CD4-positive, CD25-positive, alpha-beta regulatory T cell (primary cell): ENCODE results near the gene TM9SF2. TPM values are rescaled to one million over a fixed set of nuclear protein-coding genes. Genes with fewer than 3 reads are reported as not detected.

Experiments used
- ATAC-seq, 2 donors: fragments of 150-1000 bp; cut with Tn5 transposase; one replicate each; pipeline ENCODE4 v1.10.0; 2021; ENCODE audit warnings: low read depth in 2 of 2, moderate number of reproducible peaks in 2 of 2, moderate library complexity in 1 of 2
- DNase-seq, 3 donors: peaks; one replicate each; pipeline versions ENCODE4 v3.0.0 to v3.0.0-alpha.2; 2012 to 2022; ENCODE audit warnings: mixed read lengths in 1 of 3
- H3K27ac ChIP-seq: one replicate; pipeline ENCODE4 v1.7.0; 2013; ENCODE audit warnings: mild to moderate bottlenecking, low read length; ENCODE audit not compliant: insufficient read depth, poor library complexity, severe bottlenecking
- H3K27me3 ChIP-seq: one replicate; pipeline ENCODE4 v1.7.0; 2013; ENCODE audit warnings: low read length; ENCODE audit not compliant: control insufficient read depth, insufficient read depth
- H3K36me3 ChIP-seq: one replicate; pipeline ENCODE4 v1.7.0; 2013; ENCODE audit warnings: mild to moderate bottlenecking, low read length, moderate library complexity; ENCODE audit not compliant: control insufficient read depth, insufficient read depth
- H3K4me1 ChIP-seq: 2 replicates; pipeline ENCODE4 v1.7.0; 2013; ENCODE audit warnings: mild to moderate bottlenecking, low read length; ENCODE audit not compliant: insufficient read depth, control insufficient read depth, poor library complexity, severe bottlenecking
- H3K4me3 ChIP-seq: one replicate; pipeline ENCODE4 v1.7.0; 2013; ENCODE audit warnings: low read depth, mild to moderate bottlenecking, low read length, moderate library complexity
- H3K9me3 ChIP-seq, 2 experiments: 1 replicate in 1 of 2; 2 replicates in 1 of 2; pipeline ENCODE4 v1.7.0; 2013; ENCODE audit warnings: low read length in 2 of 2, mild to moderate bottlenecking in 1 of 2, moderate library complexity in 1 of 2; ENCODE audit not compliant: control insufficient read depth in 2 of 2
- H3K27ac Mint-ChIP-seq, 3 donors: one replicate each; pipeline ENCODE4 v1.8.0; 2020 to 2022; ENCODE audit warnings: mild to moderate bottlenecking in 3 of 3, mixed read lengths in 3 of 3, moderate library complexity in 2 of 3
- H3K27me3 Mint-ChIP-seq: one replicate; pipeline ENCODE4 v1.8.0; 2022; ENCODE audit warnings: mild to moderate bottlenecking, mixed read lengths
- H3K36me3 Mint-ChIP-seq: one replicate; pipeline ENCODE4 v1.8.0; 2020; ENCODE audit warnings: mixed read lengths
- H3K4me1 Mint-ChIP-seq, 4 donors: one replicate each; pipeline ENCODE4 v1.8.0; 2020 to 2022; ENCODE audit warnings: mixed read lengths in 4 of 4, mild to moderate bottlenecking in 1 of 4
- H3K4me3 Mint-ChIP-seq, 4 donors: one replicate each; pipeline ENCODE4 v1.8.0; 2020 to 2022; ENCODE audit warnings: mild to moderate bottlenecking in 4 of 4, mixed read lengths in 4 of 4, moderate library complexity in 3 of 4
- H3K9me3 Mint-ChIP-seq, 7 donors: one replicate each; pipeline ENCODE4 v1.8.0; 2020 to 2022; ENCODE audit warnings: mixed read lengths in 7 of 7, mild to moderate bottlenecking in 3 of 7, moderate library complexity in 2 of 7
- polyA plus RNA-seq, 4 donors: library from polyadenylated mRNA; unstranded; fragments of 300-500 nt; fragmentation: Illumina TruSeq; gene quantifications; one replicate each; pipeline ENCODE4 v1.2.3, GENCODE V29; 2021
- total RNA-seq: library from RNA; stranded (reverse); gene quantifications from one replicate; pipeline ENCODE4 v1.2.3, GENCODE V29; 2022

The TM9SF2 gene
- total and polyA plus RNA-seq, 5 donors from 2014 or later: 53.7 to 124 (median 111) TPM

- DNase-seq (no peak), ATAC-seq (no peak)
- Mint-ChIP-seq H3K27me3 (no peaks in the 10 kb centered on the region), H3K36me3 (no peaks in the 10 kb centered on the region), H3K27ac (no peak overlapping the region), H3K4me1 (peaks cover 0 to 14% (median 4%) of the 10 kb centered on the region in 4 donors), H3K9me3 (no peaks in the 10 kb centered on the region), H3K4me3 (no peak overlapping the region)
- no peaks in the 10 kb centered on the region for H3K36me3 ChIP-seq
- no peaks in the 10 kb centered on the region for H3K9me3 ChIP-seq
- H3K27me3 ChIP-seq: no peaks in the 10 kb centered on the region
- no peaks in the 10 kb centered on the region for H3K4me1 ChIP-seq
- H3K27ac ChIP-seq: no peak overlapping the region
- H3K4me3 ChIP-seq: no peak overlapping the region
Measured at GRCh38 chr13:99580500-99581268, 79.4 kb downstream of the TM9SF2 start.

GRCh38 chr13:99582511-99582910 lies 81.2 kb downstream of the TM9SF2 start:
- Mint-ChIP-seq H3K27ac (no peak overlapping the region), H3K9me3 (no peaks in the 10 kb centered on the region)
- no peak overlapping the region for H3K4me3 ChIP-seq

GRCh38 chr13:99585609-99586008 lies 84.3 kb downstream of the TM9SF2 start:
- ATAC-seq (no peak), DNase-seq (no peak)
- no peak overlapping the region for H3K27ac ChIP-seq
- peaks cover 5% of the 10 kb centered on the region for H3K27me3 Mint-ChIP-seq
- peaks cover 0 to 6% (median 0%) of the 10 kb centered on the region in 4 donors for H3K4me1 Mint-ChIP-seq
- H3K4me3 Mint-ChIP-seq: no peak overlapping the region
- no peaks in the 10 kb centered on the region for H3K9me3 Mint-ChIP-seq
- H3K27me3 ChIP-seq: no peaks in the 10 kb centered on the region
- no peaks in the 10 kb centered on the region for H3K36me3 ChIP-seq
- H3K36me3 Mint-ChIP-seq: no peaks in the 10 kb centered on the region
- no peaks in the 10 kb centered on the region for H3K4me1 ChIP-seq
- no peak overlapping the region for H3K4me3 ChIP-seq
- H3K9me3 ChIP-seq: no peaks in the 10 kb centered on the region
- H3K27ac Mint-ChIP-seq: no peak overlapping the region

More at GRCh38 chr13:99582511-99582910, 81.2 kb downstream of the TM9SF2 start:
- no peak for ATAC-seq
- H3K4me1 ChIP-seq: no peaks in the 10 kb centered on the region
- no peak for DNase-seq
- H3K4me1 Mint-ChIP-seq: peaks cover 0 to 14% (median 4%) of the 10 kb centered on the region in 4 donors
- no peaks in the 10 kb centered on the region for H3K9me3 ChIP-seq
- no peak overlapping the region for H3K4me3 Mint-ChIP-seq
- no peaks in the 10 kb centered on the region for H3K36me3 ChIP-seq
- H3K27me3 Mint-ChIP-seq: no peaks in the 10 kb centered on the region
- no peaks in the 10 kb centered on the region for H3K36me3 Mint-ChIP-seq
- H3K27me3 ChIP-seq: no peaks in the 10 kb centered on the region
- H3K27ac ChIP-seq: no peak overlapping the region

GRCh38 chr13:99587021-99587420 lies 85.7 kb downstream of the TM9SF2 start:
- peaks cover 0 to 3% (median 1%) of the 10 kb centered on the region in 4 donors for H3K4me1 Mint-ChIP-seq
- no peaks in the 10 kb centered on the region for H3K9me3 ChIP-seq
- no peaks in the 10 kb centered on the region for H3K9me3 Mint-ChIP-seq
- no peaks in the 10 kb centered on the region for H3K4me1 ChIP-seq
- H3K36me3 Mint-ChIP-seq: no peaks in the 10 kb centered on the region
- no peaks in the 10 kb centered on the region for H3K36me3 ChIP-seq
- DNase-seq (no peak), ATAC-seq (no peak)
- no peaks in the 10 kb centered on the region for H3K27me3 ChIP-seq
- H3K27me3 Mint-ChIP-seq: peaks cover 5% of the 10 kb centered on the region
- H3K4me3 ChIP-seq: no peak overlapping the region
- no peak overlapping the region for H3K27ac ChIP-seq
- no peak overlapping the region for H3K27ac Mint-ChIP-seq
- no peak overlapping the region for H3K4me3 Mint-ChIP-seq

GRCh38 chr13:99587893-99588606 lies 86.8 kb downstream of the TM9SF2 start:
- no peaks in the 10 kb centered on the region for H3K27me3 ChIP-seq
- Mint-ChIP-seq H3K4me3 (no peak overlapping the region), H3K9me3 (no peaks in the 10 kb centered on the region), H3K27me3 (peaks cover 5% of the 10 kb centered on the region), H3K36me3 (no peaks in the 10 kb centered on the region), H3K4me1 (peaks cover 0 to 3% (median 1%) of the 10 kb centered on the region in 4 donors), H3K27ac (no peak overlapping the region)
- H3K9me3 ChIP-seq: no peaks in the 10 kb centered on the region
- no peaks in the 10 kb centered on the region for H3K36me3 ChIP-seq
- H3K4me1 ChIP-seq: no peaks in the 10 kb centered on the region
- ATAC-seq (no peak), DNase-seq (no peak)
- H3K4me3 ChIP-seq: no peak overlapping the region
- no peak overlapping the region for H3K27ac ChIP-seq

GRCh38 chr13:99589575-99589974 lies 88.3 kb downstream of the TM9SF2 start:
- H3K9me3 ChIP-seq: no peaks in the 10 kb centered on the region
- no peak overlapping the region for H3K4me3 ChIP-seq
- DNase-seq (no peak), ATAC-seq (no peak)
- Mint-ChIP-seq H3K27ac (no peak overlapping the region), H3K27me3 (peaks cover 13% of the 10 kb centered on the region), H3K9me3 (no peaks in the 10 kb centered on the region), H3K36me3 (no peaks in the 10 kb centered on the region), H3K4me3 (no peak overlapping the region), H3K4me1 (peaks cover 0 to 3% (median 1%) of the 10 kb centered on the region in 4 donors)
- no peak overlapping the region for H3K27ac ChIP-seq
- no peaks in the 10 kb centered on the region for H3K36me3 ChIP-seq
- H3K27me3 ChIP-seq: no peaks in the 10 kb centered on the region
- H3K4me1 ChIP-seq: no peaks in the 10 kb centered on the region

GRCh38 chr13:99590519-99591011 lies 89.3 kb downstream of the TM9SF2 start:
- Histone ChIP-seq H3K4me3 (no peak overlapping the region), H3K27ac (no peak overlapping the region), H3K27me3 (no peaks in the 10 kb centered on the region), H3K4me1 (no peaks in the 10 kb centered on the region), H3K36me3 (no peaks in the 10 kb centered on the region), H3K9me3 (no peaks in the 10 kb centered on the region)
- no peak for ATAC-seq
- no peak overlapping the region for H3K4me3 Mint-ChIP-seq
- peaks cover 13% of the 10 kb centered on the region for H3K27me3 Mint-ChIP-seq
- peaks cover 0 to 2% (median 0%) of the 10 kb centered on the region in 7 donors for H3K9me3 Mint-ChIP-seq
- H3K36me3 Mint-ChIP-seq: no peaks in the 10 kb centered on the region
- DNase-seq: no peak
- H3K4me1 Mint-ChIP-seq: peaks cover 0 to 3% (median 1%) of the 10 kb centered on the region in 4 donors
- H3K27ac Mint-ChIP-seq: no peak overlapping the region
